ENCODE data around the gene BLTP3B.

Gene BLTP3B

DNA sequence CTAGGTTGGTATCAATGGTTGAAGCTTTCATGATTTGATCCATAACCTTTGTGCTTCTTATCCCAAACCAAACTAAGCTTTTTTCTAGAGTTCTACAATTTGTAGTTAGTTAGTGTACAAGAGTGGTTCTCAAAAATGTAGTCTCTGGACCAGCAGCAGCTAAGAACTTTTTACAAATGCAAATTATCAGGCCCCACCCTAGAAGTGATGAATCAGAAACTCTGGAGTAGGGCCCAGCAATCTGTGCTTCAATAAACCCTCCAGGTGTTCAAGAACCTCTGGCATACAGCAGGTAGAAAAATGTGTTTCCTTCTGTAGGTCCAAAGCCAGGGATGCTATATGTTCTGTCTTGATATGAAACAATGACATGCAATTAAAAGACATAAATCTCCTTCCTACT lies 31.8 kb upstream of the BLTP3B start:
- H3K4me1 ChIP-seq (ENCODE audit: control insufficient read depth, insufficient read depth, low read length, unreplicated experiment), result no peaks in the 10 kb centered on the region
- no peaks in the 10 kb centered on the region for H3K27me3 ChIP-seq (ENCODE audit: insufficient read depth, low read length)
- H3K27ac ChIP-seq (ENCODE audit: low read depth, low read length), result no peak overlapping the region
- H2AFZ ChIP-seq (ENCODE audit: low read length, unreplicated experiment), result no peak overlapping the region
- H3K36me3 ChIP-seq (ENCODE audit: insufficient read depth, low read length), result no peaks in the 10 kb centered on the region
- no peaks in the 10 kb centered on the region for H3K79me2 ChIP-seq (ENCODE audit: control insufficient read depth, insufficient read depth, low read length, unreplicated experiment)
- H3K4me3 ChIP-seq (ENCODE audit: low read depth, low read length), result no peak overlapping the region

- Histone ChIP-seq H3K36me3 (ENCODE audit: insufficient read depth, low read length) (no peaks in the 10 kb centered on the region), H3K27me3 (ENCODE audit: insufficient read depth, low read length) (no peaks in the 10 kb centered on the region), H3K27ac (ENCODE audit: low read depth, low read length) (no peak overlapping the region), H3K4me3 (ENCODE audit: low read depth, low read length) (no peak overlapping the region), H3K4me1 (ENCODE audit: control insufficient read depth, insufficient read depth, low read length, unreplicated experiment) (no peaks in the 10 kb centered on the region), H3K79me2 (ENCODE audit: control insufficient read depth, insufficient read depth, low read length, unreplicated experiment) (no peaks in the 10 kb centered on the region), H2AFZ (ENCODE audit: low read length, unreplicated experiment) (no peak overlapping the region)
These were observed 30.4 kb upstream of the BLTP3B start for GRCh38 chr12:100173111-100173510.

- no peaks in the 10 kb centered on the region for H3K27me3 ChIP-seq (ENCODE audit: insufficient read depth, low read length)
- no peak overlapping the region for H2AFZ ChIP-seq (ENCODE audit: low read length, unreplicated experiment)
- no peaks in the 10 kb centered on the region for H3K79me2 ChIP-seq (ENCODE audit: control insufficient read depth, insufficient read depth, low read length, unreplicated experiment)
- no peak overlapping the region for H3K4me3 ChIP-seq (ENCODE audit: low read depth, low read length)
- H3K36me3 ChIP-seq (ENCODE audit: insufficient read depth, low read length), result no peaks in the 10 kb centered on the region
- no peak overlapping the region for H3K27ac ChIP-seq (ENCODE audit: low read depth, low read length)
- H3K4me1 ChIP-seq (ENCODE audit: control insufficient read depth, insufficient read depth, low read length, unreplicated experiment), result no peaks in the 10 kb centered on the region
These were observed 28.6 kb upstream of the BLTP3B start for GRCh38 chr12:100171248-100171647.

DNA sequence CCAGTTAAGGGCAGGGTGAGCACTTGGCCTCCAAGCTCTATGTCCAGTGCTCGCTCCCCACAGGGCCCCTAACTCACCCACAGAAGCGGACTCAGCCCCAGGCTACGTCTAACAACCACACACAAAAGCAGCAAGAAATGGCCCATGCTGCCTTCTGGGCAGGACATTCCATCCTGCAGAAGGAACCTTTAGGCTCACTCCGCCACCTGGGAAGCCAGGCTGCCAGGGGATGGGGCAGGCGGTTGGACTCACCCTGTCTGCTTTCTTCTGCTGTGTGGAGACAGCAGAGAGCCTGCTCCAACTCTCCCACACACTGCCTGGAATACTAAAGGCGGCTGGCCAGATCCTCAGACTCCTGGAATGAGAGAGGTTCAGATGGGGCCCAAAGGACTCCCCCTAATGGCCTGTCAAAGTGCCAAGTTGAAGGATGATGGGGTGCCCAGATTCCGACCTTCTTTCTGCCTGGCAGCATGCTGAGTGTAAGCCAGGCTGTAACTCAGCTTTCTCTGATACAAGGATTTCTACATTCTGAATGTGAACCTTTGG lies 27.7 kb upstream of the BLTP3B start:
- Histone ChIP-seq H2AFZ (ENCODE audit: low read length, unreplicated experiment) (no peak overlapping the region), H3K79me2 (ENCODE audit: control insufficient read depth, insufficient read depth, low read length, unreplicated experiment) (no peaks in the 10 kb centered on the region), H3K27me3 (ENCODE audit: insufficient read depth, low read length) (no peaks in the 10 kb centered on the region), H3K27ac (ENCODE audit: low read depth, low read length) (no peak overlapping the region), H3K36me3 (ENCODE audit: insufficient read depth, low read length) (no peaks in the 10 kb centered on the region), H3K4me1 (ENCODE audit: control insufficient read depth, insufficient read depth, low read length, unreplicated experiment) (no peaks in the 10 kb centered on the region), H3K4me3 (ENCODE audit: low read depth, low read length) (no peak overlapping the region)

DNA sequence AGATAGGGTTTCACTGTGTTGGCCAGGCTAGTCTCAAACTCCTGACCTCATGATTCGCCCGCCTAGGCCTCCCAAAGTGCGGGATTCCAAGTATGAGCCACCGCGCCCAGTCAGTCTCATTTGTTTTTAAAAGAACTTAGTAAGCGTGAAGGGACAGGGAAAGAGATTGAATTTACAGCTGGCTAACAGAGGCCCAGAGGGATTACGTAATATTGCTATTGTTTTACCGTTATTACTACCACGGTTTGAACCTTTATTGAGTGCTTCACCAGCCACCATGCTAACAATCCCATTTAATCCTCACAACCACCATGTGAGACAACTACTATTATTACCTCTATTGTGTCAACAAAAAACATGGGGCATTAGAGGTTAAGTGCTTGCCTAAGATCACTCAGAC lies 26.7 kb upstream of the BLTP3B start:
- Histone ChIP-seq H3K4me3 (ENCODE audit: low read depth, low read length) (no peak overlapping the region), H2AFZ (ENCODE audit: low read length, unreplicated experiment) (no peak overlapping the region), H3K27ac (ENCODE audit: low read depth, low read length) (no peak overlapping the region), H3K4me1 (ENCODE audit: control insufficient read depth, insufficient read depth, low read length, unreplicated experiment) (no peaks in the 10 kb centered on the region), H3K79me2 (ENCODE audit: control insufficient read depth, insufficient read depth, low read length, unreplicated experiment) (no peaks in the 10 kb centered on the region), H3K27me3 (ENCODE audit: insufficient read depth, low read length) (no peaks in the 10 kb centered on the region), H3K36me3 (ENCODE audit: insufficient read depth, low read length) (no peaks in the 10 kb centered on the region)

DNA sequence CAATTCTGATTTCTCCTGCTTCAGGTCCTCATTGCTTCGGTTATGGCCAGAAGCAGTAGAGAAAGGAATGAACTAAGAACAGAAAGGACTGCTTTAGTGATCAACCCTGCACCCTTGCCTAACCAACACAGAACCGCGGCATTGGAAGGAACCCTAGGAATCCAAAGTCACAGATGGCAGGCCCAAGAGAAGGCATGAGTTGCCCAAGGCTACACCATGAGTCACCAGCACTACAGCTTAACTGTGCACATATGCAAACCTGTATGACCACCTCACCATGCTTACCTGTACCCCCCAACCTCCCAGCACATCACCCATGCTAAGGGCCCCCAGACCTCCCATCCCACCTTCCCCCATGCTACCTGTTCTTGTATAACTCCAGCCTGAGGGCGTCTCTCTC lies 25.9 kb upstream of the BLTP3B start:
- H3K4me3 ChIP-seq (ENCODE audit: low read depth, low read length), result no peak overlapping the region
- peaks cover 1% of the 10 kb centered on the region for H3K4me1 ChIP-seq (ENCODE audit: control insufficient read depth, insufficient read depth, low read length, unreplicated experiment)
- H3K27ac ChIP-seq (ENCODE audit: low read depth, low read length), result no peak overlapping the region
- H3K27me3 ChIP-seq (ENCODE audit: insufficient read depth, low read length), result no peaks in the 10 kb centered on the region
- no peak overlapping the region for H2AFZ ChIP-seq (ENCODE audit: low read length, unreplicated experiment)
- no peaks in the 10 kb centered on the region for H3K36me3 ChIP-seq (ENCODE audit: insufficient read depth, low read length)
- no peaks in the 10 kb centered on the region for H3K79me2 ChIP-seq (ENCODE audit: control insufficient read depth, insufficient read depth, low read length, unreplicated experiment)

DNA sequence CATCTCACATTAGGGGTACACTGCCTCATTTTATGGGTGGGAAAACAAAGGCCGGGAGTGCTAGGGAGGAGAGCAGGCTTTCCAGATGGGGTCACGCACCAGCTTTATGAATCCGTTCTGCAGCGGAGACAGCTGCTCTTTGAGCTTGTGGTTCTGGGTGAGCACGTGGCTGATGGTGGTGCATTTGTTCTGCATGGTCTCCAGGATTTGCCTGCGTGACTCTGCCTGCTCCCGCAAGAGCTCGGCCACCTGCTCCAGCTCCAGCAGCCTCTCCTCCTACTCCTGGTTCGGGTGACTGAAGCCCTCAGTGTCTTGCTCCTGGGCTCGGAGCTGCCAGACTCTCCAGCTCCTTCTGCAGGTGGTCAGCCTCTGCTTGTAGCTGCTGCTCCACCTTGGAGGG lies 23.6 kb upstream of the BLTP3B start:
- Histone ChIP-seq H3K79me2 (ENCODE audit: control insufficient read depth, insufficient read depth, low read length, unreplicated experiment) (no peaks in the 10 kb centered on the region), H3K27ac (ENCODE audit: low read depth, low read length) (no peak overlapping the region), H3K27me3 (ENCODE audit: insufficient read depth, low read length) (no peaks in the 10 kb centered on the region), H2AFZ (ENCODE audit: low read length, unreplicated experiment) (no peak overlapping the region), H3K4me3 (ENCODE audit: low read depth, low read length) (no peak overlapping the region), H3K4me1 (ENCODE audit: control insufficient read depth, insufficient read depth, low read length, unreplicated experiment) (peaks cover 3% of the 10 kb centered on the region), H3K36me3 (ENCODE audit: insufficient read depth, low read length) (no peaks in the 10 kb centered on the region)

DNA sequence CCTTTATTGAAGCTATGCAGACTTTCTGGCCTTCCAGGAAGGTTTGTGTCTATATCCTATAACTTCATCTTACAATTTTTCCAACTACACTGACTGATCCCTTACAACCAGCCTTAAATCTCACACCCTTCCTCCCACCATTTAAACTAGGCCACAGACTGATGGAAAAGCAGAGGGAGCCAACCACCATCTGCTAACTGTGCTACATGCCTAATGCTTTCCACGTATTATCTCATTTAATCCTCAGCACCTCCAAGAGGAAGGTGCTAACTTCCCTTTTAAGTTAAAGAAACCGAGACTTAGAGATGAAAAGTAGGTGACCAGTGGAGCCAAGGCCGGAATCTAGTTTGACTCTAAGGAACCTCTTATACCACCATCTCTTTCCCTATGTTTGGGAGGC lies 22.7 kb upstream of the BLTP3B start:
- H3K27ac ChIP-seq (ENCODE audit: low read depth, low read length), result no peak overlapping the region
- H3K79me2 ChIP-seq (ENCODE audit: control insufficient read depth, insufficient read depth, low read length, unreplicated experiment), result no peaks in the 10 kb centered on the region
- H3K27me3 ChIP-seq (ENCODE audit: insufficient read depth, low read length), result no peaks in the 10 kb centered on the region
- no peak overlapping the region for H2AFZ ChIP-seq (ENCODE audit: low read length, unreplicated experiment)
- H3K4me1 ChIP-seq (ENCODE audit: control insufficient read depth, insufficient read depth, low read length, unreplicated experiment), result peaks cover 3% of the 10 kb centered on the region
- H3K4me3 ChIP-seq (ENCODE audit: low read depth, low read length), result no peak overlapping the region
- no peaks in the 10 kb centered on the region for H3K36me3 ChIP-seq (ENCODE audit: insufficient read depth, low read length)

DNA sequence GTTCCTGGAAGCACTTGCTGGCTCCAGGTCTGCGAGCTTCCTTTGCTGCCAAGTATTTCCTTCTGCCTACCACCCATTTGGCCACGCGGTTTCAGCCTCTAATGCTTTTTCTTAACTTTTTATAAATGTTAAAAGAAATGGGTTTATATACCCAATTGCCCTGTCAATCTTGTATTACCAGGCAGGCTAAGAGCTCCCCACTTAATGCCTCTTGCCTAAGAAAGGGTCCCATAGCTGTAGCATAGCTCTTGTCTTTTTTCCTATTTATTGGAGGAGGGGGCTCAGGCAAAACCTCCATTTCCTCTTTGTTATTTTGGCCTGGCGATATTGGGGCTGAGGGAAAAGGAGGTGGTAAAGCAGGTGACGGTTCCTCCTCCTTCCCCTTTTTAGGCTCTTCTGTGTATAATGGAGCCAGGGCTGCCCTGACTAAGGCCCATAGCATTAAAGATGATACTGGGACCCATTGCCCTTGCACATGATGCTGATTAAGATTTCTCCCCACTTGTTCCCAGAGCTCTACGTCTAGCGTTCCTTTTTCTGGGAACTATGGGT lies 21.6 kb upstream of the BLTP3B start:
- Histone ChIP-seq H3K4me1 (ENCODE audit: control insufficient read depth, insufficient read depth, low read length, unreplicated experiment) (peaks cover 3% of the 10 kb centered on the region), H2AFZ (ENCODE audit: low read length, unreplicated experiment) (no peak overlapping the region), H3K36me3 (ENCODE audit: insufficient read depth, low read length) (no peaks in the 10 kb centered on the region), H3K27ac (ENCODE audit: low read depth, low read length) (no peak overlapping the region), H3K4me3 (ENCODE audit: low read depth, low read length) (peak overlapping the region; percentile 66; the same call in 1 of the 2 replicates), H3K79me2 (ENCODE audit: control insufficient read depth, insufficient read depth, low read length, unreplicated experiment) (no peaks in the 10 kb centered on the region), H3K27me3 (ENCODE audit: insufficient read depth, low read length) (no peaks in the 10 kb centered on the region)

- Histone ChIP-seq H2AFZ (ENCODE audit: low read length, unreplicated experiment) (peak overlapping the region; percentile 92), H3K27ac (ENCODE audit: low read depth, low read length) (no peak overlapping the region), H3K36me3 (ENCODE audit: insufficient read depth, low read length) (no peaks in the 10 kb centered on the region)
These were observed 20.9 kb upstream of the BLTP3B start for GRCh38 chr12:100163416-100164152.

More at GRCh38 chr12:100163416-100164152, 20.9 kb upstream of the BLTP3B start:
- peak overlapping the region; percentile 66 for H3K4me3 ChIP-seq (ENCODE audit: low read depth, low read length)
- H3K79me2 ChIP-seq (ENCODE audit: control insufficient read depth, insufficient read depth, low read length, unreplicated experiment), result no peaks in the 10 kb centered on the region
- peaks cover 3% of the 10 kb centered on the region for H3K4me1 ChIP-seq (ENCODE audit: control insufficient read depth, insufficient read depth, low read length, unreplicated experiment)
- H3K27me3 ChIP-seq (ENCODE audit: insufficient read depth, low read length), result no peaks in the 10 kb centered on the region

All from ACC112 (cell line).